K562 (cell line): ENCODE data around the gene UBE2L3. TPM values are rescaled to one million over a fixed set of nuclear protein-coding genes. Genes with fewer than 3 reads are reported as not detected.

Experiments used
- COPS2 ChIP-seq: fragments of 450-650 bp; conservative IDR thresholded peaks from 2 replicates; pipeline ENCODE4 v1.6.1; 2016; ENCODE audit warnings: mild to moderate bottlenecking, moderate library complexity
- EP300 ChIP-seq: IDR thresholded peaks from 2 replicates; pipeline ENCODE4 v1.6.1; 2012; ENCODE audit warnings: low read length, improper control_type of control experiment
- FOXP1 ChIP-seq: sonication (generic); formaldehyde crosslinking; IDR thresholded peaks from 2 replicates; pipeline ENCODE4 v1.8.0; 2022; ENCODE audit warnings: mild to moderate bottlenecking, missing genetic modification reagents
- PCBP1 ChIP-seq: fragments of 200-400 bp; formaldehyde crosslinking; IDR thresholded peaks from 2 replicates; pipeline ENCODE4 v1.6.1; 2018; ENCODE audit warnings: mild to moderate bottlenecking, low read depth, low read length; ENCODE audit not compliant: poor library complexity, severe bottlenecking
- PURB ChIP-seq: sonication (generic); formaldehyde crosslinking; IDR thresholded peaks from 2 replicates; pipeline ENCODE4 v1.9.0; 2021; ENCODE audit warnings: low read depth, mild to moderate bottlenecking, missing genetic modification reagents
- RUNX1 ChIP-seq: sonication (generic); IDR thresholded peaks from 2 replicates; pipeline ENCODE4 v1.6.1; 2016; ENCODE audit warnings: antibody characterized with exemption, low read depth
- TOE1 ChIP-seq, 2 experiments: fragments of 450-650 bp in 1 of 2; sonication (generic) in 1 of 2; formaldehyde crosslinking in 1 of 2; IDR thresholded peaks; 2 replicates each; pipeline versions ENCODE4 v1.7.1 to v1.8.0; 2016 to 2022; ENCODE audit warnings: borderline replicate concordance in 2 of 2, mild to moderate bottlenecking in 2 of 2, antibody characterized with exemption in 1 of 2, inconsistent platforms in 1 of 2, low read depth in 1 of 2, missing genetic modification reagents in 1 of 2, moderate library complexity in 1 of 2
- TSC22D4 ChIP-seq: fragments of 450-650 bp; IDR thresholded peaks from 2 replicates; pipeline ENCODE4 v1.6.1; 2016; ENCODE audit warnings: missing genetic modification characterization, missing biosample characterization, control low read depth
- ZFPM2 ChIP-seq: fragments of 250-450 bp; sonication (Bioruptor Pico); IDR thresholded peaks from 2 replicates; pipeline ENCODE4 v1.5.1; 2022; ENCODE audit warnings: mild to moderate bottlenecking
- ZKSCAN8 ChIP-seq: fragments of 200-800 bp; sonication (Bioruptor generic); IDR thresholded peaks from 2 replicates; pipeline ENCODE4 v1.6.1; 2016; ENCODE audit warnings: missing genetic modification characterization, missing compliant biosample characterization
- ZNF197 ChIP-seq: fragments of 200-800 bp; sonication (Bioruptor generic); IDR thresholded peaks from 2 replicates; pipeline ENCODE4 v1.6.1; 2016; ENCODE audit warnings: low read depth, missing genetic modification characterization, missing compliant biosample characterization
- polyA plus RNA-seq, 8 experiments: library from polyadenylated mRNA; depleted of rRNA in 4 of 8; stranded (reverse) in 5 of 8; unstranded in 3 of 8; fragments of >200 nt; fragmentation: Nextera tagmentation in 2 of 8; fragmentation: Illumina TruSeq in 1 of 8; extraction: Ambion mirVana in 2 of 8; extraction: Trizol in 1 of 8; gene quantifications; 2 replicates each; pipeline versions ENCODE4 v1.2.1 to v1.2.3, GENCODE V29; 2011 to 2014; ENCODE audit warnings: inconsistent platforms in 1 of 8, missing spikeins in 1 of 8
- total RNA-seq, 7 experiments: library from RNA; depleted of rRNA in 6 of 7; stranded (reverse); fragments of >200 nt in 6 of 7; fragmentation: Illumina TruSeq in 2 of 7; extraction: Trizol in 2 of 7; gene quantifications; 2 replicates each; pipeline versions ENCODE4 v1.2.1 to v1.2.3, GENCODE V29; 2011 to 2021; ENCODE audit warnings: low replicate concordance in 1 of 7
- TF ChIP-seq, protein P1 (sequence below): sonication (generic); formaldehyde crosslinking; IDR thresholded peaks from 2 replicates; pipeline ENCODE4 v1.9.0; 2022; ENCODE audit warnings: mild to moderate bottlenecking, missing genetic modification reagents
- TF ChIP-seq, protein P2 (sequence below): fragments of 450-650 bp; IDR thresholded peaks from 2 replicates; pipeline ENCODE4 v1.6.1; 2016; ENCODE audit warnings: mild to moderate bottlenecking, moderate library complexity

UBE2L3 gene
- total and polyA plus RNA-seq, 9 of the 15 experiments (the other 6 are each of a cell fraction or from before 2014, with no cell fraction given), result 215 to 625 (median 285) TPM

GRCh38 chr22:21567456-21568346 lies at the start of gene UBE2L3 (continued):
- TF ChIP-seq FOXP1 (CRISPR knock-in tag), result no peak
- TF ChIP-seq ZKSCAN8, result no peak
- TF ChIP-seq ZFPM2 (CRISPR knock-in tag), result peak; percentile 92; the same call in 1 of the 2 replicates
- no peak for TF ChIP-seq TOE1 (IDR thresholded peaks at IDR 0.05; ENCODE audit: borderline replicate concordance)
- peak; percentile 91 for TF ChIP-seq TOE1 (CRISPR knock-in tag; IDR thresholded peaks at IDR 0.05; ENCODE audit: borderline replicate concordance, low read depth)
- no peak for TF ChIP-seq ZNF197 (CRISPR knock-in tag)
- no peak for TF ChIP-seq PURB (CRISPR knock-in tag)
- no peak for TF ChIP-seq RUNX1
- TF ChIP-seq, protein P1, sequence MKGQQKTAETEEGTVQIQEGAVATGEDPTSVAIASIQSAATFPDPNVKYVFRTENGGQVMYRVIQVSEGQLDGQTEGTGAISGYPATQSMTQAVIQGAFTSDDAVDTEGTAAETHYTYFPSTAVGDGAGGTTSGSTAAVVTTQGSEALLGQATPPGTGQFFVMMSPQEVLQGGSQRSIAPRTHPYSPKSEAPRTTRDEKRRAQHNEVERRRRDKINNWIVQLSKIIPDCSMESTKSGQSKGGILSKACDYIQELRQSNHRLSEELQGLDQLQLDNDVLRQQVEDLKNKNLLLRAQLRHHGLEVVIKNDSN (CRISPR knock-in tag), result no peak
- peak; percentile 81 for TF ChIP-seq EP300
- TF ChIP-seq, protein P2, sequence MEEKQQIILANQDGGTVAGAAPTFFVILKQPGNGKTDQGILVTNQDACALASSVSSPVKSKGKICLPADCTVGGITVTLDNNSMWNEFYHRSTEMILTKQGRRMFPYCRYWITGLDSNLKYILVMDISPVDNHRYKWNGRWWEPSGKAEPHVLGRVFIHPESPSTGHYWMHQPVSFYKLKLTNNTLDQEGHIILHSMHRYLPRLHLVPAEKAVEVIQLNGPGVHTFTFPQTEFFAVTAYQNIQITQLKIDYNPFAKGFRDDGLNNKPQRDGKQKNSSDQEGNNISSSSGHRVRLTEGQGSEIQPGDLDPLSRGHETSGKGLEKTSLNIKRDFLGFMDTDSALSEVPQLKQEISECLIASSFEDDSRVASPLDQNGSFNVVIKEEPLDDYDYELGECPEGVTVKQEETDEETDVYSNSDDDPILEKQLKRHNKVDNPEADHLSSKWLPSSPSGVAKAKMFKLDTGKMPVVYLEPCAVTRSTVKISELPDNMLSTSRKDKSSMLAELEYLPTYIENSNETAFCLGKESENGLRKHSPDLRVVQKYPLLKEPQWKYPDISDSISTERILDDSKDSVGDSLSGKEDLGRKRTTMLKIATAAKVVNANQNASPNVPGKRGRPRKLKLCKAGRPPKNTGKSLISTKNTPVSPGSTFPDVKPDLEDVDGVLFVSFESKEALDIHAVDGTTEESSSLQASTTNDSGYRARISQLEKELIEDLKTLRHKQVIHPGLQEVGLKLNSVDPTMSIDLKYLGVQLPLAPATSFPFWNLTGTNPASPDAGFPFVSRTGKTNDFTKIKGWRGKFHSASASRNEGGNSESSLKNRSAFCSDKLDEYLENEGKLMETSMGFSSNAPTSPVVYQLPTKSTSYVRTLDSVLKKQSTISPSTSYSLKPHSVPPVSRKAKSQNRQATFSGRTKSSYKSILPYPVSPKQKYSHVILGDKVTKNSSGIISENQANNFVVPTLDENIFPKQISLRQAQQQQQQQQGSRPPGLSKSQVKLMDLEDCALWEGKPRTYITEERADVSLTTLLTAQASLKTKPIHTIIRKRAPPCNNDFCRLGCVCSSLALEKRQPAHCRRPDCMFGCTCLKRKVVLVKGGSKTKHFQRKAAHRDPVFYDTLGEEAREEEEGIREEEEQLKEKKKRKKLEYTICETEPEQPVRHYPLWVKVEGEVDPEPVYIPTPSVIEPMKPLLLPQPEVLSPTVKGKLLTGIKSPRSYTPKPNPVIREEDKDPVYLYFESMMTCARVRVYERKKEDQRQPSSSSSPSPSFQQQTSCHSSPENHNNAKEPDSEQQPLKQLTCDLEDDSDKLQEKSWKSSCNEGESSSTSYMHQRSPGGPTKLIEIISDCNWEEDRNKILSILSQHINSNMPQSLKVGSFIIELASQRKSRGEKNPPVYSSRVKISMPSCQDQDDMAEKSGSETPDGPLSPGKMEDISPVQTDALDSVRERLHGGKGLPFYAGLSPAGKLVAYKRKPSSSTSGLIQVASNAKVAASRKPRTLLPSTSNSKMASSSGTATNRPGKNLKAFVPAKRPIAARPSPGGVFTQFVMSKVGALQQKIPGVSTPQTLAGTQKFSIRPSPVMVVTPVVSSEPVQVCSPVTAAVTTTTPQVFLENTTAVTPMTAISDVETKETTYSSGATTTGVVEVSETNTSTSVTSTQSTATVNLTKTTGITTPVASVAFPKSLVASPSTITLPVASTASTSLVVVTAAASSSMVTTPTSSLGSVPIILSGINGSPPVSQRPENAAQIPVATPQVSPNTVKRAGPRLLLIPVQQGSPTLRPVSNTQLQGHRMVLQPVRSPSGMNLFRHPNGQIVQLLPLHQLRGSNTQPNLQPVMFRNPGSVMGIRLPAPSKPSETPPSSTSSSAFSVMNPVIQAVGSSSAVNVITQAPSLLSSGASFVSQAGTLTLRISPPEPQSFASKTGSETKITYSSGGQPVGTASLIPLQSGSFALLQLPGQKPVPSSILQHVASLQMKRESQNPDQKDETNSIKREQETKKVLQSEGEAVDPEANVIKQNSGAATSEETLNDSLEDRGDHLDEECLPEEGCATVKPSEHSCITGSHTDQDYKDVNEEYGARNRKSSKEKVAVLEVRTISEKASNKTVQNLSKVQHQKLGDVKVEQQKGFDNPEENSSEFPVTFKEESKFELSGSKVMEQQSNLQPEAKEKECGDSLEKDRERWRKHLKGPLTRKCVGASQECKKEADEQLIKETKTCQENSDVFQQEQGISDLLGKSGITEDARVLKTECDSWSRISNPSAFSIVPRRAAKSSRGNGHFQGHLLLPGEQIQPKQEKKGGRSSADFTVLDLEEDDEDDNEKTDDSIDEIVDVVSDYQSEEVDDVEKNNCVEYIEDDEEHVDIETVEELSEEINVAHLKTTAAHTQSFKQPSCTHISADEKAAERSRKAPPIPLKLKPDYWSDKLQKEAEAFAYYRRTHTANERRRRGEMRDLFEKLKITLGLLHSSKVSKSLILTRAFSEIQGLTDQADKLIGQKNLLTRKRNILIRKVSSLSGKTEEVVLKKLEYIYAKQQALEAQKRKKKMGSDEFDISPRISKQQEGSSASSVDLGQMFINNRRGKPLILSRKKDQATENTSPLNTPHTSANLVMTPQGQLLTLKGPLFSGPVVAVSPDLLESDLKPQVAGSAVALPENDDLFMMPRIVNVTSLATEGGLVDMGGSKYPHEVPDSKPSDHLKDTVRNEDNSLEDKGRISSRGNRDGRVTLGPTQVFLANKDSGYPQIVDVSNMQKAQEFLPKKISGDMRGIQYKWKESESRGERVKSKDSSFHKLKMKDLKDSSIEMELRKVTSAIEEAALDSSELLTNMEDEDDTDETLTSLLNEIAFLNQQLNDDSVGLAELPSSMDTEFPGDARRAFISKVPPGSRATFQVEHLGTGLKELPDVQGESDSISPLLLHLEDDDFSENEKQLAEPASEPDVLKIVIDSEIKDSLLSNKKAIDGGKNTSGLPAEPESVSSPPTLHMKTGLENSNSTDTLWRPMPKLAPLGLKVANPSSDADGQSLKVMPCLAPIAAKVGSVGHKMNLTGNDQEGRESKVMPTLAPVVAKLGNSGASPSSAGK, result no peak
- no peak for TF ChIP-seq COPS2
- no peak for TF ChIP-seq TSC22D4 (tag)
- no peak for TF ChIP-seq PCBP1
